H1 (cell line): Measurements from ENCODE around the gene C2CD2L.

Experiments
- CREB1 ChIP-seq: IDR thresholded peaks from 2 replicates; pipeline ENCODE4 v1.6.1; 2012; ENCODE audit warnings: inconsistent platforms
- CTCF ChIP-seq, 3 experiments: IDR thresholded peaks; 1 replicate in 2 of 3; 2 replicates in 1 of 3; pipeline versions ENCODE4 v1.5.1 to v1.6.1; 2011; ENCODE audit warnings: low read length in 3 of 3, mild to moderate bottlenecking in 3 of 3, inconsistent platforms in 2 of 3, low read depth in 1 of 3, moderate library complexity in 1 of 3; ENCODE audit not compliant: insufficient read depth in 1 of 3; ENCODE audit errors: control extremely low read depth in 1 of 3
- POLR2A ChIP-seq, 2 experiments: IDR thresholded peaks; 1 replicate in 1 of 2; 2 replicates in 1 of 2; pipeline ENCODE4 v1.6.1; 2011; ENCODE audit warnings: low read depth in 2 of 2, low read length in 2 of 2, mild to moderate bottlenecking in 2 of 2; ENCODE audit errors: control extremely low read depth in 1 of 2
- POLR2AphosphoS5 ChIP-seq: IDR thresholded peaks from 2 replicates; pipeline ENCODE4 v1.6.1; 2011; ENCODE audit warnings: low read depth, low read length

GRCh38 chr11:119118227-119118626 is 11.1 kb downstream of the C2CD2L start:
- no peak for TF ChIP-seq POLR2AphosphoS5
- TF ChIP-seq POLR2A (IDR thresholded peaks at IDR 0.05; ENCODE audit: control extremely low read depth in 1 of 2, low read depth in 2 of 2, low read length in 2 of 2) = no peak
- TF ChIP-seq CTCF (IDR thresholded peaks at IDR 0.05; ENCODE audit: control extremely low read depth in 1 of 3, insufficient read depth in 1 of 3, low read depth in 1 of 3, low read length in 3 of 3) = no peak
- no peak for TF ChIP-seq CREB1
